Measurements from ENCODE around the gene HAPSTR1. TPM values are rescaled to one million over a fixed set of nuclear protein-coding genes. Genes with fewer than 3 reads are reported as not detected.

HAPSTR1 gene
- total RNA-seq, 2 donors from 2014 or later: 122 to 124 TPM

DNA sequence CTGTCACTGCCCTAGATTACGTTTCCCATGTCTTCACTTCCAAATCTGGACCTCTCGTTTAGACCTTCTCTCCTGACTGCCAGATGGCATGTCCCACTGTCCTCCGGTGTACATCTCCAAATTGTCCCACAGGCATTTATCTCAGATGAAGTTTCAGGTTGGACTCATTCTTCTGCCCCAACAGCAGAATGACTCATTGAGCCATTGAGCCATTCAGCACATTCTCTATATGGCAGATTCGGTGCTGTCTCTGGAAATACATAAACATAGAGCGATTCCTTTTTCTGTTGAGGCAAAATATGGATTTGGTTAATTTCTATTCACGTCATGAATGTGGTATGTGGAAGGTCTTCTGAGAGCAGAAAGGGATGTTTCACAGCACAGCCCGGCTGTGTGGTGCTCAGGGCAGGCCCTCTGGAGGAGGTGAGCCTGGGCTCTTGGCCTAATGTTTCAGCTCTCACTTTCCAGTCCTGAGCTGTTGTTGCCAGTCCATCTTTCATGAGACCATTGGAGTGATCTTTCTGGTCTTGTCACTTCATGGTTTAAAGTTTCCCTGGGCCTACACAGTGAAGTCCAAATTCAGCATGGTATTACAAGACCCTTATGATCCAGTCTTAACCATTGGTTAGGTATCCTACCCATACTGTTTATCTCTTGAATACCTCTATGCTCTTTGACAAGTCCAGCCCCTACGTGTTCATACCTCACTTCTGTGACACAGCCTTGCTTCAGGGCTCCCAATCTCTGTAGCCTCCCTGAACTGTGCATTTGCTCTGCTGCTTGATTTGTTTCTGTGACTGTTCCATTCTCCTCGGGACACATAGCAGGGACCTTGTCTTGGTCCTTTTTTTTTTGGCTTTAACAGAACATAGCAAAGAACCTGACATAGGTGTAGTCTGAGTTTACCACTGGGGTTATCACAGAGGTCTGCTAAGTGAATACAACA is 15.9 kb downstream of the HAPSTR1 start:
- H3K4me1 Mint-ChIP-seq: peaks cover 70% of the 10 kb centered on the region
- peaks cover 13% of the 10 kb centered on the region for H3K36me3 Mint-ChIP-seq (ENCODE audit: low read depth)
- DNase-seq (no peak), ATAC-seq (peak; percentile 10)
- H3K27ac Mint-ChIP-seq: peak overlapping the region; percentile 84
- H3K9me3 ChIP-seq (ENCODE audit: control insufficient read depth, low read length, poor library complexity, severe bottlenecking): no peaks in the 10 kb centered on the region
- H3K27me3 Mint-ChIP-seq: no peaks in the 10 kb centered on the region
- H3K4me3 Mint-ChIP-seq: peak overlapping the region; percentile 84

DNA sequence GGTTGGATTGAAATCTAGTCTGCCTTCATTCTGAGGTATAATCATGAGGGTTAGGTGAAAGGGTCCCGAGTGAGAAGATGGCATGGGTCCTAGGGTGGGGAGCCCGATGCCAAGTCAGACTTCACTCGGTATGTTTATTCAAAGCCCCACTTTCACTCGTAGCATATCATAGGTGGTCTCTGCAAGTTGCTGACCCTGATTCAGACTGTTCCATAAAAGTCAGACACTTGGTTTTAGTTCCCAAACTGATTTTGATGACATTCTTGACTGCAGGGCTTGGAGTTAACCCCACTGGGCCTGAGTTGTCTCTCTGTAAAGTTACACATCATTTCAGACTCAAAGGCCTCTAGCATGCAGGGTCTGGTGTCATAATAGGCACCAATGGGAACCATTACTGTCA is 17.8 kb downstream of the HAPSTR1 start:
- no peaks in the 10 kb centered on the region for H3K27me3 Mint-ChIP-seq
- H3K27ac Mint-ChIP-seq: peak overlapping the region; percentile 78
- no peak for ATAC-seq
- DNase-seq: no peak
- peaks cover 75% of the 10 kb centered on the region for H3K4me1 Mint-ChIP-seq
- peak overlapping the region; percentile 66 for H3K4me3 Mint-ChIP-seq
- H3K36me3 Mint-ChIP-seq (ENCODE audit: low read depth): peaks cover 16% of the 10 kb centered on the region
- H3K9me3 ChIP-seq (ENCODE audit: control insufficient read depth, low read length, poor library complexity, severe bottlenecking): no peaks in the 10 kb centered on the region

GRCh38 chr16:9112166-9112843 is 20.9 kb downstream of the HAPSTR1 start:
- Mint-ChIP-seq H3K36me3 (ENCODE audit: low read depth) (peaks cover 17% of the 10 kb centered on the region), H3K4me1 (peaks cover 73% of the 10 kb centered on the region), H3K27me3 (no peaks in the 10 kb centered on the region), H3K27ac (peak overlapping the region; percentile 95), H3K4me3 (peak overlapping the region; percentile 43)
- no peak for DNase-seq
- no peak for ATAC-seq
- no peaks in the 10 kb centered on the region for H3K9me3 ChIP-seq (ENCODE audit: control insufficient read depth, low read length, poor library complexity, severe bottlenecking)

DNA sequence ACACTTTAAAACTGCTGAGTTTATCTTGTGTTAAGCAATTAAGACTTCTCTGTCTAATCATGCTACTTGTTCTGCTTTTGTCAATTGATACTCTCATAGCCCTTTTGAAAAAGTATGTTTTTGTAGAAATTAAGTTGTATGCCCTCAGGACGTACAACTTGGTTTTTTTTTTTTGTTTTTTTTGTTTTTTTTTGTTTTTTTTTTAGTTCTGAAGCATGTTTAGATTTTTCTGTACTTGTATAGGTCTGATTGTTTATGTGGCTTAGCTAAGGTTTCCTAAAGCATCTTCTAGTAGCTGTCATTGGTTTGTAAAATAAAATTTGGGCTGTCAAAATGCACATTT is 21.4 kb downstream of the HAPSTR1 start:
- no peaks in the 10 kb centered on the region for H3K27me3 Mint-ChIP-seq
- H3K4me3 Mint-ChIP-seq: peak overlapping the region; percentile 50
- H3K4me1 Mint-ChIP-seq: peaks cover 72% of the 10 kb centered on the region
- ATAC-seq: no peak
- H3K36me3 Mint-ChIP-seq (ENCODE audit: low read depth): peaks cover 12% of the 10 kb centered on the region
- H3K9me3 ChIP-seq (ENCODE audit: control insufficient read depth, low read length, poor library complexity, severe bottlenecking): no peaks in the 10 kb centered on the region
- no peak for DNase-seq
- peak overlapping the region; percentile 95 for H3K27ac Mint-ChIP-seq

GRCh38 chr16:9113707-9114106 is 22.3 kb downstream of the HAPSTR1 start:
- Mint-ChIP-seq H3K27me3 (no peaks in the 10 kb centered on the region), H3K4me1 (peaks cover 67% of the 10 kb centered on the region), H3K36me3 (ENCODE audit: low read depth) (peaks cover 12% of the 10 kb centered on the region), H3K4me3 (peak overlapping the region; percentile 80), H3K27ac (peak overlapping the region; percentile 95)
- DNase-seq (no peak), ATAC-seq (no peak)
- H3K9me3 ChIP-seq (ENCODE audit: control insufficient read depth, low read length, poor library complexity, severe bottlenecking): no peaks in the 10 kb centered on the region

DNA sequence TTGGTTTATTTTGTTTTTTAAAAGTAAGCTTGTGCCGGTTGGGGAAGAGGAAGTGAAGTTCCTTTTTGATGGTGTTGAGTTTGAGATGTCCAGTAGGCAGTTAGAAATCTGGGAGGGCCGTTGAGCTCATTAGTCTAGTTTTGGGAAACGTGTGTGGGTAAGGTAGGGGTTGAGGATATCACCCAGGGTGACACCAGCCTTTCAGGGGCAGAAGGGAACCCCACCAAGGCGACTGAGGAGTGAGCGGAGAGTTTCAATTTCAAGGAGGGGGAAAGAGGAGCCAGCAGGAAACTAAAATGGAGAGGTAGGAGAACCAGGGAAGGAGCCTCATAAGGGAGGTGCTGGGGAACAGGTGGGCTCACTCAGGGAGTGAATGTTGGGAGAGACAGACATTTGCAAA is 22.7 kb downstream of the HAPSTR1 start:
- ATAC-seq: no peak
- no peaks in the 10 kb centered on the region for H3K9me3 ChIP-seq (ENCODE audit: control insufficient read depth, low read length, poor library complexity, severe bottlenecking)
- Mint-ChIP-seq H3K27me3 (no peaks in the 10 kb centered on the region), H3K27ac (peak overlapping the region; percentile 95), H3K4me3 (peak overlapping the region; percentile 80), H3K36me3 (ENCODE audit: low read depth) (peaks cover 12% of the 10 kb centered on the region), H3K4me1 (peaks cover 66% of the 10 kb centered on the region)
- DNase-seq: no peak

GRCh38 chr16:9114842-9115241 is 23.4 kb downstream of the HAPSTR1 start:
- peak overlapping the region; percentile 95 for H3K27ac Mint-ChIP-seq
- peaks cover 12% of the 10 kb centered on the region for H3K36me3 Mint-ChIP-seq (ENCODE audit: low read depth)
- H3K27me3 Mint-ChIP-seq: no peaks in the 10 kb centered on the region
- H3K9me3 ChIP-seq (ENCODE audit: control insufficient read depth, low read length, poor library complexity, severe bottlenecking): no peaks in the 10 kb centered on the region
- peaks cover 61% of the 10 kb centered on the region for H3K4me1 Mint-ChIP-seq
- no peak for ATAC-seq
- no peak for DNase-seq
- H3K4me3 Mint-ChIP-seq: peak overlapping the region; percentile 80

DNA sequence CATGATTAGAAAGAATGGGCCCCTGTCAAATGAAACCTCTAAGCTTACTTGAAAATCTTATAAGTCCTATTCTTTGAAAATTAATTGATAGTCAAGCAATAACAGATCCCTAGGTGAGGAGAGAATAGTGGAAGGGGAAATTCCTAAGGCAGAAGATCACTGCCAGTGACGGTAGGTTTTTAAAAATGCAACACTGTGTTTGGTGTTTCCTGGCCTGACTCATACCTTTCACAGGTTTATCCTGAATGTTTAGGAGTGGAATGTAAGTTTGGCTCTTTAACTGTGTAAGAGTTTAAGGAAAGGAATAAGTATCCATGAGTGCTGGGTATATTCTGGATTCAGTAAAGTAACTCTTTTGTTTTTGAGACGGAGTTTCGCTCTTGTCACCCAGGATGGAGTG is 23.8 kb downstream of the HAPSTR1 start:
- no peaks in the 10 kb centered on the region for H3K27me3 Mint-ChIP-seq
- H3K27ac Mint-ChIP-seq: peak overlapping the region; percentile 95
- no peak overlapping the region for H3K4me3 Mint-ChIP-seq
- no peak for ATAC-seq
- peaks cover 60% of the 10 kb centered on the region for H3K4me1 Mint-ChIP-seq
- peaks cover 12% of the 10 kb centered on the region for H3K36me3 Mint-ChIP-seq (ENCODE audit: low read depth)
- no peaks in the 10 kb centered on the region for H3K9me3 ChIP-seq (ENCODE audit: control insufficient read depth, low read length, poor library complexity, severe bottlenecking)
- DNase-seq: no peak

DNA sequence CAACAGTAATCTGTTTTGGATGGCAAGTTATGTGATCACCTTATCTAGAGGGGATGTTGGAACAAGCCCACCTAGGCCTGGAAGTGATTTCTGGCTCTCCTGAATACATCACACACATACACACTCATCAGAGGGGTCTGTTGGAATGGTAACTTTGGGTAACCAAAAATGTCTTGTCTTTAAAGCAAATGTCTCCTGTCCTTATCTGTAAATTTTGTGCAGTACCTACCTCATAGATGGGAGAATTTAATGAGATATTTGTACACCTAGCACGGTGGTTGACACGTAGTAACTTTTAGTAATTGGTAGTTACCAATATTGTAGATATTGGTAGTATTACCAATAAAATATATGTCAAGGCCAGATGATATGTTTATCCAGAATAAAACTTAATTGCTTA is 24.7 kb downstream of the HAPSTR1 start:
- no peaks in the 10 kb centered on the region for H3K9me3 ChIP-seq (ENCODE audit: control insufficient read depth, low read length, poor library complexity, severe bottlenecking)
- peaks cover 12% of the 10 kb centered on the region for H3K36me3 Mint-ChIP-seq (ENCODE audit: low read depth)
- DNase-seq: no peak
- ATAC-seq: no peak
- H3K4me3 Mint-ChIP-seq: no peak overlapping the region
- peak overlapping the region; percentile 71 for H3K27ac Mint-ChIP-seq
- H3K27me3 Mint-ChIP-seq: no peaks in the 10 kb centered on the region
- peaks cover 53% of the 10 kb centered on the region for H3K4me1 Mint-ChIP-seq

- no peak overlapping the region for H3K27ac Mint-ChIP-seq
- H3K4me1 Mint-ChIP-seq: peaks cover 47% of the 10 kb centered on the region
- ATAC-seq (no peak), DNase-seq (no peak)
- H3K27me3 Mint-ChIP-seq: no peaks in the 10 kb centered on the region
- H3K36me3 Mint-ChIP-seq (ENCODE audit: low read depth): peaks cover 12% of the 10 kb centered on the region
- H3K4me3 Mint-ChIP-seq: no peak overlapping the region
- no peaks in the 10 kb centered on the region for H3K9me3 ChIP-seq (ENCODE audit: control insufficient read depth, low read length, poor library complexity, severe bottlenecking)
Measured at GRCh38 chr16:9118170-9118569, 26.7 kb downstream of the HAPSTR1 start.

GRCh38 chr16:9119795-9120194 is 28.4 kb downstream of the HAPSTR1 start:
- no peak for ATAC-seq
- Mint-ChIP-seq H3K27me3 (no peaks in the 10 kb centered on the region), H3K36me3 (ENCODE audit: low read depth) (peaks cover 3% of the 10 kb centered on the region), H3K4me3 (no peak overlapping the region), H3K4me1 (peaks cover 43% of the 10 kb centered on the region), H3K27ac (peak overlapping the region; percentile 16)
- DNase-seq: no peak
- H3K9me3 ChIP-seq (ENCODE audit: control insufficient read depth, low read length, poor library complexity, severe bottlenecking): no peaks in the 10 kb centered on the region

GRCh38 chr16:9122342-9122741 is 30.9 kb downstream of the HAPSTR1 start:
- Mint-ChIP-seq H3K27me3 (no peaks in the 10 kb centered on the region), H3K27ac (peak overlapping the region; percentile 87), H3K4me1 (peaks cover 40% of the 10 kb centered on the region), H3K36me3 (ENCODE audit: low read depth) (no peaks in the 10 kb centered on the region), H3K4me3 (no peak overlapping the region)
- no peaks in the 10 kb centered on the region for H3K9me3 ChIP-seq (ENCODE audit: control insufficient read depth, low read length, poor library complexity, severe bottlenecking)
- DNase-seq (no peak), ATAC-seq (no peak)

- H3K9me3 ChIP-seq (ENCODE audit: control insufficient read depth, low read length, poor library complexity, severe bottlenecking): no peaks in the 10 kb centered on the region
- Mint-ChIP-seq H3K4me1 (peaks cover 42% of the 10 kb centered on the region), H3K27ac (peak overlapping the region; percentile 87), H3K27me3 (no peaks in the 10 kb centered on the region), H3K4me3 (no peak overlapping the region), H3K36me3 (ENCODE audit: low read depth) (no peaks in the 10 kb centered on the region)
- ATAC-seq (no peak), DNase-seq (no peak)
Measured at GRCh38 chr16:9122969-9123368, 31.5 kb downstream of the HAPSTR1 start.
